ENCODE measurements around the gene TTC39A. TPM values are rescaled to one million over a fixed set of nuclear protein-coding genes. Genes with fewer than 3 reads are reported as not detected.

The TTC39A gene
- total RNA-seq, 1 experiment from 2014 or later: 15.4 TPM

- Histone ChIP-seq H3K36me3 (ENCODE audit: control insufficient read depth in 1 of 2, insufficient read depth in 2 of 2, low read length in 2 of 2) (no peaks in the 10 kb centered on the region), H3K4me3 (replicated peaks in 1 of 2; ENCODE audit: low read depth in 1 of 2, low read length in 2 of 2) (no peak overlapping the region), H3K9ac (ENCODE audit: low read length) (peak overlapping the region; percentile 45), H3K9me3 (ENCODE audit: control insufficient read depth in 1 of 2, insufficient read depth in 1 of 2, low read depth in 1 of 2, low read length in 2 of 2) (no peaks in the 10 kb centered on the region), H3K4me2 (ENCODE audit: low read length) (peak overlapping the region; percentile 52), H4K20me1 (ENCODE audit: insufficient read depth) (no peaks in the 10 kb centered on the region), H3K27me3 (ENCODE audit: insufficient read depth, low read length) (no peaks in the 10 kb centered on the region), H3K9me2 (ENCODE audit: insufficient read depth) (no peaks in the 10 kb centered on the region), H2AFZ (ENCODE audit: low read depth, low read length, poor library complexity, severe bottlenecking) (no peak overlapping the region), H3K79me2 (ENCODE audit: insufficient read depth, low read length) (no peaks in the 10 kb centered on the region), H3K4me1 (ENCODE audit: control insufficient read depth in 1 of 2, insufficient read depth in 2 of 2, low read length in 2 of 2) (peaks cover 14 to 28% of the 10 kb centered on the region in 2 experiments), H3K27ac (ENCODE audit: low read depth, low read length) (peak overlapping the region; percentile 48)
- POLR2A ChIA-PET: interaction anchor here (0.9 kb wide), 1 partner anchor 17 kb away, joined by 3 read pairs; no protein-coding TSS in a partner anchor
- RAD21 ChIA-PET (ENCODE audit: low non-redundant PET in 1 of 2, low total read pairs in 2 of 2, uncharacterized antibody in 2 of 2, unreplicated experiment in 2 of 2): no interaction called here
- 0 out of 2 replicates have a peak, but pooled peaks have one; percentile 13 for TF ChIP-seq RAD21 (IDR thresholded peaks at IDR 0.05; ENCODE audit: low read depth)
- no peak for TF ChIP-seq YY1 (IDR thresholded peaks at IDR 0.05; ENCODE audit: extremely low read depth, insufficient replicate concordance, low read depth, low read length)
- no peak for TF ChIP-seq ELF1 (IDR thresholded peaks at IDR 0.05; ENCODE audit: borderline replicate concordance, low read depth)
- peak; percentile 7; the same call in 1 of the 2 replicates for TF ChIP-seq JUND (IDR thresholded peaks at IDR 0.05)
- TF ChIP-seq, protein P1, sequence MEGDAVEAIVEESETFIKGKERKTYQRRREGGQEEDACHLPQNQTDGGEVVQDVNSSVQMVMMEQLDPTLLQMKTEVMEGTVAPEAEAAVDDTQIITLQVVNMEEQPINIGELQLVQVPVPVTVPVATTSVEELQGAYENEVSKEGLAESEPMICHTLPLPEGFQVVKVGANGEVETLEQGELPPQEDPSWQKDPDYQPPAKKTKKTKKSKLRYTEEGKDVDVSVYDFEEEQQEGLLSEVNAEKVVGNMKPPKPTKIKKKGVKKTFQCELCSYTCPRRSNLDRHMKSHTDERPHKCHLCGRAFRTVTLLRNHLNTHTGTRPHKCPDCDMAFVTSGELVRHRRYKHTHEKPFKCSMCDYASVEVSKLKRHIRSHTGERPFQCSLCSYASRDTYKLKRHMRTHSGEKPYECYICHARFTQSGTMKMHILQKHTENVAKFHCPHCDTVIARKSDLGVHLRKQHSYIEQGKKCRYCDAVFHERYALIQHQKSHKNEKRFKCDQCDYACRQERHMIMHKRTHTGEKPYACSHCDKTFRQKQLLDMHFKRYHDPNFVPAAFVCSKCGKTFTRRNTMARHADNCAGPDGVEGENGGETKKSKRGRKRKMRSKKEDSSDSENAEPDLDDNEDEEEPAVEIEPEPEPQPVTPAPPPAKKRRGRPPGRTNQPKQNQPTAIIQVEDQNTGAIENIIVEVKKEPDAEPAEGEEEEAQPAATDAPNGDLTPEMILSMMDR (IDR thresholded peaks at IDR 0.05 in 2 of 3, conservative IDR thresholded peaks at IDR 0.05 in 1 of 3; ENCODE audit: borderline replicate concordance in 1 of 3, insufficient read depth in 1 of 3, low read depth in 2 of 3, low read length in 2 of 3): no peak
- TF ChIP-seq, protein P2, sequence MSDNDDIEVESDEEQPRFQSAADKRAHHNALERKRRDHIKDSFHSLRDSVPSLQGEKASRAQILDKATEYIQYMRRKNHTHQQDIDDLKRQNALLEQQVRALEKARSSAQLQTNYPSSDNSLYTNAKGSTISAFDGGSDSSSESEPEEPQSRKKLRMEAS (IDR thresholded peaks at IDR 0.05): no peak
- TF ChIP-seq SP1 (IDR thresholded peaks at IDR 0.05; ENCODE audit: low read depth): peak; percentile 11; the same call in 1 of the 2 replicates
- BruUV-seq (replicated peaks): no TSS peak
- intact Hi-C loops (cut with micrococcal nuclease): no loop called here
- CTCF ChIA-PET: no interaction called here
- DNase-seq (ENCODE audit: low read depth, low spot score): no peak
- ATAC-seq: peak; percentile 67
Measured at GRCh38 chr1:51313961-51314777, 16.2 kb downstream of the TTC39A start.
